GM19467 (cell line): Measurements from ENCODE around the gene GDAP1L1.

Experiments used
- ATAC-seq: cut with Tn5 transposase; IDR thresholded peaks from one replicate; pipeline ENCODE4 v1.9.1; 2021; ENCODE audit warnings: mild to moderate bottlenecking, moderate library complexity; ENCODE audit not compliant: unreplicated experiment

GDAP1L1 gene

DNA sequence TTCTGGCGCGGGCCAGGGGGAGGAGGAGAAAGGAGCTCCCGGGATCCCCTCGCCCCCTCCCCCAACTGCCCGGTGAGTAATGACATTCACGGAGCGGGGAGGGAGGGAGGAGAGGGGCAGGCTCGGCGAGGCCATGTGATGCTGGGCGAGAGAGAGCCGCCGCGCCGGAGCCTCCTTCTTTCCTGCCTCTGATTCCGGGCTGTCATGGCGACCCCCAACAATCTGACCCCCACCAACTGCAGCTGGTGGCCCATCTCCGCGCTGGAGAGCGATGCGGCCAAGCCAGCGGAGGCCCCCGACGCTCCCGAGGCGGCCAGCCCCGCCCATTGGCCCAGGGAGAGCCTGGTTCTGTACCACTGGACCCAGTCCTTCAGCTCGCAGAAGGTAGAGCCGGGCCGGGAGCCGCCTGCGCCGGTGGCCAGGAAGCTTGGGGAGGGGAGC, at the start of gene GDAP1L1:
Gene GDAP1L1 (plus strand): TSS at position 178 of the 441 bp plus-strand sequence. CDS start 27 bp downstream, at position 205.
- ATAC-seq, result no peak

DNA sequence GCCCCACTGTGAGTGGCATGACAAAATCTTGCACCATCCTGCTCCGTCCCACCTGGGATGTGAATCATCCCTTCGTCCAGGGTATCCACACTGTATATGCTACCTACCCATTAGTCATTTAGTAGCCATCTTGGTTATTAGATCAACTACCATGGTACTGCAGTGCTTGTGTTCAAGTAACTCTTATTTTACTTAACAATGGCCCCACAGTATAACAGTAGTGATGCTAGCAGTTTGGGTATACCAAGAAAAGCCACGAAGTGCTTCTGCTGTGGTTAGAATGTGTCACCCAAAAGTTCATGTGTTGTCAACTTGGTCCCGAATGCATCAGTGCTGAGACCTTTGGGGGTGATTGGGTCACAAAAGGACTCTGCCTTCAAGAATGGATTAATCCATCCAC, 48.2 kb upstream of the GDAP1L1 start:
- no peak for ATAC-seq

DNA sequence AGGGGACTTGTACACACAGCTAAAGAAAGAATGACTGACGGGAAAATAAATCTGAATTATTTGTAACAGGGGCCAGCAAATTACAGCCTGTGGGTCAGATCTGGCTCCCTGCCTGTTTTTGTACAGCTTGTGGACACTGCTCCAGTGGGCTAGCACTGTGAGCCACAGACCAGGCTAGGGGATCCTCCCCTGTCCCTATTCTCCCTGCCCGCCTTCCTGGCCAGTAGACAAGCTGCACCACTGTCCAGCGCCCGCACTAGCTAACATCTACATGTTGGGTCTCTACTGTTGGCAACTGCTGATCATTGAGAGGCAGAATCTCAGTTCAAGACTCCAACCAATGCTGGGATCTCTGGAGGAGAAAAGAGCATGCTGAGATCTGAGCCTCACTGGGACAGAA, 47.2 kb upstream of the GDAP1L1 start:
- no peak for ATAC-seq

DNA sequence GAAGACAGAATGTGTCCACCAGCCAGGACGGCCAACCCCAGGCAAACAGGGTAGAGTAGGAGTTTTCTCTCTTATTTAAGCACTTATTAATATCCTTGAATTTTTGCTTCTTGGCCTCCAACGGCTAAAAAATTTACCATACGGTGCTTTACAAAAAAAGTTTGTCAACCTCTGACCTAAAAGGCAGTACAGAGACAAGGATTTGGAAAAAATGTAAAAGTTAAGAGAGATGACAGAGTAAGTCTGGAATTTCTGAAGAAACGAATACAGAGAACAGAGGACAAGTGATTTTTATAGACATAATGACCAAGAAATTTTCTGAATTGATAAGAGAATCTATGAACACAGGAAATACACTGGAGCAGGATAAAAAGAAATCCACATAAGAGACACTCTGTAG, 46.7 kb upstream of the GDAP1L1 start:
- ATAC-seq, result no peak

DNA sequence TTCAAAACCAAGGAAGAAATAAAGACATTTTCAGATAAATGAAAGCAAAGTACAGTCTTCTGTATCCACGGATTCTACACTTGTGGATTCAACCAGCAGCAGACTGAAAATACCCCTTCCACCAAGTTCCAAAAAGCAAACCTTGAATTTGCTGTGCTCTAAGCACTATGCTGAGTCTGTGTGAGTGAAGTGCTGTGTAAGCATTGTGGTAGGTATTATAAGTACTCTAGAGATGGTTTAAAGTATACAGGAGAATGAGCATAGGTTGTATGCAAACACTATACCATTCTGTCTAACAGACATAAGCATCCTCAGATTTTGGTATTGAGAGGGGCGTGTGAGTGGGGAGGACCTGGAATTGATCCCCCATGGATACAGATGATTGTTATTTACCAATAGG, 46.1 kb upstream of the GDAP1L1 start:
- ATAC-seq, result no peak

DNA sequence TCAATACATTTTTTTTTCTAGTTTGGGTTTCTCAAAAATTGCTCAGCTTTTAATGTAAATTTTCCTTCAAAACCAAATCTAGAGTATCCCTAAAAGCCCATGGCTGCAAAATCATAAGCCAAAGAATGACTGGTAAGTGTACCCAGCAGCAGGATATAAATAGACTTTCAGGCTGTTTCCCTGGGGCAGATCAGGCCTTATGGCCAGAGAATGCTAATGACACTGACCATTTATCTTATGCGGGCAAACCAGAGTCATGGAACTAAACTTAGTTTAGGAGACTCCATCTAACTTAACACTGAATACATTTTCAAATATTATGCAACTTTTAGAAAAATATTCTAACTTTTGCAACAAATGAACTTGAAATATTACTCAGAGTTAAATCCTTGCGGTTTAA, 43.9 kb upstream of the GDAP1L1 start:
- ATAC-seq, result no peak

DNA sequence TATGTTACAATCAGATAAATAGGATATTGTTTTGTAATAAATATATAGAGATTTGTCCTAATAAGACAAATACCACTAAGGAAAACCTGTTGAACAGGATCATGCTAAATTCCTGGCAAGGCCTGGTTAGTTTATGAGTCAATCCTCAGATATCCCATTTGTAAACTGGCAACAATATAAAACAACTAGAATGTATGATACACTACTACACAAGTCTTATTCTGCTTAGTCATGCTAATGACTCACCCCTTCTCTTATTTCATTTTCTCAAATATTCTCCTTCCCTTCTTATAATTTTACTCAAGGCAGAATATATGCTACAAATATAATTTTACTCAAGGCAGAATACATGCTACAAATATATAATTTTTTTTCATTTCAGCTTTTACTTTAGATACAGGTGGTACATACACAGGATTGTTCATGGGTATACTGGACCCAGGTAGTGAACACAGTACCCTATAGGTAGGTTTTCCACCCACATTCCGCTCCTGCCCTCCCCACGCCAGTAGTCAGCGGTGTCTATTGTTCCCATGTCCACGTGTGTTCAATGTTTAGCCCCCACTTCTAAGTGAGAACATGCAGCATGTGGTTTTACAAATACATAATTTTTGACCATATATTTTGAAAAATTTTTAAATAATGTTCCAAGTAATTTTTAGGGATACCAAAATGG, 42.8 kb upstream of the GDAP1L1 start:
- no peak for ATAC-seq

DNA sequence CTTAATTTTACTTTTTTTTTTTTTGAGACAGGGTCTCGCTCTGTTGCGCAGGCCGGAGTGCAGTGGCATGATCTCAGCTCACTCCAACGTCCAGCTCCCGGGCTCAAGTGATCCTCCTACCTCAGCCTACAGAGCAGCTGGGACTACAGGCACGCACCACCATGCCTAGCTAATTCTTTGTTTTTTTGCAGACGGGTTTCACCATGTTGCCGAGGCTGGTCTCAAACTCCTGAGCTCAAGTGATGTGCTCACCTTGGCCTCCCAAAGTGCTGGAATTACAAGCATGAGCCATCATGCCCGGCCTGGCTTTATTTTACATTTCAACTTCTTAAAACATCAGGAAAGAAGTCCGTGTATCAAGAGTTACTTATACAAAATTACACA, 42.3 kb upstream of the GDAP1L1 start:
- no peak for ATAC-seq

DNA sequence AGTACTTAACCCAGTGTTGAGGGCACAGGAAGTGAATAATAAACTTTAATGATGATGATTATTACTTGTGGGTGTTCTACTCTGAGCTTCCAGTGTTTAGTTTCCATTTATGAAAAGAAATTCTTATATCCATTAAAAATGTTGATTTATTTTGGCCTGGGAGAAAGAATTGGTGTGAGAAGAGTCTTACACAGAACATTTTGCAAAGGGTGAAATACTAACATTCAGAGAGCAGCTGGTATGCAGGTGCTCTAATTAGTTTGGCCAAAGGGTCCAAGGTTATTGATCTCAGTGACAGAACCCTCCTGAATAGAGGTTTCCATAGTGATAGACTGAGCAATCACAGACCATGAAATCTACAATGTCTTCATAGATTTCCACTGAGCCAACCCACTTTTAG, 41.0 kb upstream of the GDAP1L1 start:
- ATAC-seq, result no peak

DNA sequence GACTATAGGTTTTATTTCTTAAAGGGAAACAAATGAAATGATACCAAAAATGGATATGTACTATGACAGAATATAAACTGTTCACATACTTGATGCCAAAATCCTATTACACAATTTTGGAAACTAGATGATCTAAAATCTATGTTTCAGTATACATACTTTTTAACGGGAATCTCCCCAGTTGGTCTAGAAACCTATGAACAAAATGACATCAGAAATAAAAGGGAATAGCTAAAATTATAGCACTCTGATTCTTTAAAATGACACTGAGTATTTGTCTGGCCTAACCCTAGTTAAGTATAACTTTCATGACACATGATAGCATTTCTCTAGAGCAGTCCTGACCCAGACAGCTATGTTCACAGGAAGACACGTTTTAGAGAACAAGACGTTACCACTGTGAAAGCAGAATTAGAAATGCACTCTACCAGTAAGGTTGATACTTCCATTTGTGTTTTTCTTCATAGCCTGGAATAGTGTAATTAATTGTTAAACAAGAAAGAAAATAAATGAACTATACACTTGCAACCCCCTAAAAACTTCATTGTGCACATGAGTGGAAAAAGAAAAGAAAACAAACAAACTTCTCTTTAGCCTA, 39.9 kb upstream of the GDAP1L1 start:
- no peak for ATAC-seq

DNA sequence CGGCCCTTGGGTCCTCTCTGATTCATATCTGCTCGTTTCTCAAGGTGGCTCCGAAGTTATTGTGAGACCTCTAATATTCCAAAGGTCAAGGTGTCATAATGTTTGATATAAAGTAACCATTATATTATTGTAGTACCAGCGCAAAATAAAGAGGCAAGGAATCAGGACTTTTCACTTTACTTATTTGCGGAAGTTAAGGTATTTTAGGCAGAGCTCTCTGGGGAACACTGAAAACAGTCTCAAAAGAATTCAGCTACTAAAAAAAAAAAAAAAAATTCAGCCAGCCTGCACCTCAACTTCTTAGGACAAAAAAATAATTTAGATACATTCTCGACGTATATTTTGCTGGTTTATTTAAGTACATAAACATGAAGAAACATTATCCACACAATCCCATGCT, 38.9 kb upstream of the GDAP1L1 start:
- ATAC-seq, result no peak

DNA sequence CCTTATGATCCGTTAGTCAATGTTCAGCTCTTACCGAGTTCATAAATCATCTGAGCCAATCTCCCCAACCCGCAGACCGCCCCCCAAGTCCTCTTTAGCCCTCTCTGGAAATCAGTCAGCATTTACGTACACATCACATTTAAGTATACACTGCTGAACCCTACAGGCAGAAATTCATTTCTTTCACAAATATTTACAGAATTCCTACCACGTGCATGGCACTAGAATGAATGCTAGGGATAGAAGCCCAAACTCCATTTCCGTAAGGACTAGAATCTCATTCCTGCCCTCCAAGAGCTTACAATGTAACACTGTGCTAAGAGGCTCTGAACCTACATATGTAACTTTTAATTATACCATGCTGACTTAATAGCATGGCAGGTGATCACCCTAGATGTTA, 38.3 kb upstream of the GDAP1L1 start:
- ATAC-seq, result no peak

DNA sequence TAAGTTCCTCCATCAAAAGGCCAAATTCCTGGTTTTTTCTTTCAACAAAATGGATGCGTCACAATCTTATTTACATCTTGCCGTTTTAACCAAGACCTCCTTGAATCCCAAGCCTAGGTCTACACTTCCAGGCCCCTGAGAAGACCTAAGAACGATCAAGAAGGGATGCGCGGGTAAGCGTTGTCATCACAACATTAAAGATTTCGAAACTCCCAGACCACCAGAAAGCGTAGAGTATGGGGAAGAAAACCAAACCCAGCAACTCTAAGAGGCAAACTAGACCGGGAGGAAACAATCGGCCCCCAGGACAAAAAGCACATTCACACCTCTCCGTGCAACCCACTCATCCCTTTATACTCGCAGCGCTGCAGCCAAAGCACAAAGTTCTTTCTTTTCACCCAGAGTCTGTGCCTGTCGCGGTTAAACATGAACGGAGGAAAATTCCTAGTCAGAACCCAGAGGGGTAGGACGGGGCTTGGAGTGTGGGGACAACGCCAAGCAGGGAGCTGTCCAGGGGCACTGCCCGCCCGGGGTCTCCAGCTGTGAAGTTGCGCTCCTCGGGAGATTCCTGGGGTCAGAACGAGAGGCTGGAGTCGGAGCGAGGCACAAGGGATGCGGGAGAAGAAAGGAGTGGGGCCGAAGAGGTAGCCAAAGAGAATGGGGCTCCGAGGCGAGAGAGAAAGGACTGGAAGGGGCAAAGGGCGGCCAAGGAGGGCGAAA, 37.3 kb upstream of the GDAP1L1 start:
- ATAC-seq, result no peak

DNA sequence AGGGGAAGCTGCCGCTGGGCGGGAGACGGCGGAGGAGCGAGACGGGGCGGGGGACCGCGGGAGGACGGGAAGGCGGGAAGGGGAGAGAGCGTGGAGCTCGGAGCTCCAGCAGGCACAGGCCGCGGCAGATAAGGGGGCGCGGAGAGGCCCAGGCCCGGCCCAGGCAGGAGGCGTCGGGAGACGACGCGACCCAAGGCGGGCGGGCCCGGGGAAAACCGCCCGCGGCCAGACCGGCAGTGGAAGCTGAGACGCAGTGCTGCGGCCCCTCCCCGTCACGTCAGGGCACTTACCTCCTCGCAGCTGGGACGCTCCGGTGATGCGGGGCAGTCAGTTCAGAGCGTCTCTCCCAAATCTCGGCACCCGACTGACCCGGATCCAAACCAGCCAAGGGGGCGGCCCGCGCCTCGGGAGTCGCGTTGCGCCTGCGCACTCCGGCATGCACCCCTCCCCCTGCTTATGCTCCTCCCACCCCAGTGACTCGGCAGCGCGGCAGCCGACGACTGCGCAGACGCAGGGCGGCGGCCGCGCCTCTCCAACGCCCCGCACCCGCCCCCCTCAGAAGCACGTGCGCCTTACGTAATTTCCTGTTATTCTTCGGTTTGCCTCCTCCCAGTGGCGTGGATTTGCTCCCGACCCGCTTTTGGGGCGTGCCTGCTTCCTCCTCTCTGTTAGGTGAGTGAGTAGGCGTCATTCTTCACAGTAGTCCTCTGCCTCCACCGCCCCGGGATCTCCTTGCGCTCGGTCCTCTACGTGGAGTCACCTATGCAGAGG, 36.5 kb upstream of the GDAP1L1 start, which contains the start of gene OSER1:
Gene OSER1 (minus strand): TSS at position 366 of the 771 bp plus-strand sequence. CDS start 3,814 bp downstream, outside the sequence.
- ATAC-seq, result peak; percentile 72

DNA sequence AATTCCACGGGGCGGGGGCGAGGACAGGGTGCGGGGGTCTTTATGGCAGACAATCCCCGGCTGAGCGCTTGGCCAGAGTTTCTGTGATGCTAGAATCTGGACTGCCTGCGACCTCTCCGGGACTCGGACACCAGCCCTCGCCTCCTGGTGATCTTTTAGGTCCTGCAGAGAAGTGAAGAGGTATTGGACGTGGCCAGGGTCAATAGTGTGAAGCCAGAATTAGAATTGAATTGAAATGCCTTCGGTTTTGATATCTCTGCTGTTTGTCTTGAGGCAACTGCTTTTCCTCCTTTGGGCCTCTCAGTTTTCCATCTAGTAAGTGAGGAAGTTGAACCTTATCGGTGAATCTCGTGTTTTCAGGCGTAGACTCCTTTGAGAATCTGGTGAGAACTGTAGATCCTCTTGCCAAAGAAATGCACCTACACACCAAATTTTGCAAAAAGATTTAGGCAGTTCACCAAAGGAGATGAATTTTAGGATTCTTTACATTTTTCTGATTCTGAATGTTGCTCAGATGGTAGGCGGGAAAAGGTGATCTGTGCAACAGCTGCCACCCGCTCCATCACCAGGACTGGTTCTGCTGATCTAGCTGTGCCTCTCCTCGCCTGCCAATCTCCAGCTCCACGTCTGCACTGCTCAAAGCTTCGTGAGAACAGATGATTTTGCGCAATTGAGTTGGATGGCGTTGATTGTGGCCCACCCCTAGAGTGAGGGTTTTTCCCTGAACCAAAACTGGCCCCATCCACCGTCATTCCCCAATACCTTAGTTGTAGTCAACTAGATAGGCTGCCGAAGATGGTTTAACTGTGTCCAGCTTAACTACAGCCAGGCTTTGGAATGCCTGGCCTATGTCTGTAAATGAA, 35.7 kb upstream of the GDAP1L1 start:
- no peak for ATAC-seq

DNA sequence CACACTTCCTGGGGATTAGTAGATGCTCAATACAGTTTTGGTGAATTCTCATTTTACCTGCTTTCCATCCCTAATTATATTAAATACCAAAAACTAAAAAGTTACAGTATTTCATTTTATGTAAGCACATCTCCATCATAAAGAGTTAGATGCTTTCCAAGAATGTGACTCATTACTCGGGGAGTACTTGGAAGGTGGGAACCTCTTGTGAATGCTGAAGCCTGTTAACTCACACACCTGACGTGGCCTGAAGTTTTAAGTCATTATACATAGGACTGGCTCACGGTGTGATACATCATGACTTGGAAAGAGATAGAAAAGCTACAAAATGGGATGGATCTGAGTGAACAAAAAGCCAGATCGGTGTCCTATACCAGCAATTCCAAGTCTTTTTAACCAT, 34.3 kb upstream of the GDAP1L1 start:
- no peak for ATAC-seq

DNA sequence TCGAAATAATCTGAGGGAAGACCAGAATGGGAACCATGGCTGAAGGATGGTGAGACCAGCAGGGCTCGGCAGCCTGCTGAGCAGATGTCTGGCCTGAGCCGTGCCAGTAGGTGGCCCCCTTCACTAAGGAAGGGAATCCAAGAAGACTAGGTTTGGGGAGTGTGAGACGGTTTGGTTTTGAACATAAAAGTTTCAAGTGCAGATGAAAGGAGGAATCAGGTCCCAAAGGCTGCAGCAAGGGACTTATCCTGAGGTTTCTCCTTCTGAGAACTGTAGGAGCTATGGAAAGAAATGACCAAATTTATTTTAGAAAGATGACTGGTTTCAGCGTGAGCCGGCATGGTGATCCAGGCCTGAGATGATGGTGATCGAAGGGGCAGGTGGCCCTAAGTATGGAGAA, 32.0 kb upstream of the GDAP1L1 start:
- no peak for ATAC-seq

DNA sequence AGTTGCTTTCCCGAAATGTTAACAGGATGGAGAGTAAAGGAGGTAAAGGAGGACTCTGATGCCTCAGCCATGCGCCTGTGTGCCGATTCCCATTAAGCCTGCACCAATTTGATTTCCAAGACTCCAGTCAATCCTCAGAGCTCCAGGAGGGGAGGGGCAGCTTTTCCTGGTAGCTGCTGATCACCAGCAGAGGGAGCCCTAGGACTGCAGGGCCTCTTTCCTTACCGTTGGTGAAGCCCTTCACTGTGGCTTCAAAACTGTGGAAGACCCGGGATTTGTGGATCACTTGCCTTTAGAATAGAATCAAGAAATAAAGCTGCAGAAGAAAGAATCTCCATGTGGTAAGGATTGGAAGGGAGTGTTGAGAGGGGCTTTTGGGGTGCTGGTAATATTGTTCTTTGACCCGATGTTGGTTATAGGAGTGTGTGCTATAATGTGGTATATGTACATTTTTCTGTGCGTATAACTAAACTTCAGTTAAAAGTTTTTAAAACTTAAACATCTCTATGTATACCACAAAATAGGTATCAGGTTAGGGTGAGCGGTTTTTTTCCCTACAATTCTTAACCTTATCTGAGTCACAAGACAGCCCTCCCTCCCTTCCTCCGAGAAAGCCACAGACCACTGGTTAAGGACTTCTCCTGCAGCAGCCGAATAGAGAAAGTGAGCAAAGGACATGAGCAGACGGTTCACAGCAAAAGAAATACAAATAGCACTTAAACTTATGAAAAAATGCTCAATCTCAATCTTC, 29.6 kb upstream of the GDAP1L1 start:
- no peak for ATAC-seq

DNA sequence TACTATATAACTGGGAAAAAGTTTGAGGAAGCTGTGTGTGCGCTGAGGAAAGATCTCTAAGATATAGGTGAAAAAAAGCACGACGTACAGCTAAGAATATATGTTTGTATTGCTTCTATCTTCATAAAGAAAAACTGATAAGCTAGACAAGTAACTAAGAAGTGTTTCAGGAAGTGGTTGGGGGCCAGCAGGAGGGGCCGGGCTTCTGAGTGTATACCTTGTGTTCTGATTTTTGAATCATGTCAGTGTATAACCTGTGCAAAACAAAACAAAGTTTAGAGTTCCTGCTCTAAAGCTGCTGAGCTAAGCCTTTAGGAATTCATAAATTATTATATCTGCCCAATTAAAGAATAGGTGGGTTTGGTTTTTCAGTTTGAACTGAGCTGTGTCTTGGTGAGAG, 28.7 kb upstream of the GDAP1L1 start:
- no peak for ATAC-seq
